Measurements from ENCODE around the gene ZNF408.

Gene ZNF408

DNA sequence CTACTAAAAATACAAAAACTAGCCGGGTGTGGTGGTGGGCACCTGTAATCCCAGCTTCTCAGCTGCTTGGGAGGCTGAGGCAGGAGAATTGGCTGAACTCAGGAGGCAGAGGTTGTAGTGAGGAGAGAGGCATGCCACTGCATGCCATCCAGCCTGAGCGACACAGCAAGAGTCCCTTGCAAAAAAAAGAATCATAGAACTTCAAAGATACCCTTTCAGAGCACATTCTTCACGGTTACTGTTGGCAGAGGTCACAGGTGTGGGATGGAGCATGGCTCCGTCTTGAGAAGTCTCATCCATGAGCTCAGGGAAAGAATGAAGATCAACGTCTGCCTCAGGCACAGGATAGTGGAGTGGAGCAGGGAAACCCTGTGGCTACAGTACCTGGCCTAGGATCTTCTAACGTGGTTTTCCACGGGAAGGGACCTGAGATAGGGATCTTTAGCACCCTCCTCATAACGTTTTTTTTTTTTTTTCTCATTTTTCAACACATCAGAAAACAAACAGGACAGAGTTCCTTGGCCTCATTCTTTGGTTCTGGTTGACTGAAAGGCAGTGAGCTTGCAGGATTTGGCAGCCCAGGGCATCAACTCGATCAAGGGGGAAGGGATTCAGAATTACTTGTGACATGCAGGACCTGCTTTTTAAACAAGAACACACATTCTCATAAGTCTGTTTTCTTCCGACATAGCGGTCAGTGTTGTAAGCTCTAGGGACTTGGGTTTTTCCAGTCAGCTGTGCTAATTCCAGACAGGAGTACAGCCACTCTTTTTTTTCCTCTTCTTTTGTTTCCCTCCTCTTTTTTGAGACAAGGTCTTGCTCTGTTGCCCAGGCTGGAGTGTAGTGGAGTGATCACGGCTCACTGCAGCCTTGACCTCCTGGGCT, 41.0 kb downstream of the ZNF408 start:
- no peak overlapping the region for H3K9ac ChIP-seq (ENCODE audit: low read depth, low read length)
- no peak overlapping the region for H2AFZ ChIP-seq (ENCODE audit: low read depth, low read length)
- H3K36me3 ChIP-seq (ENCODE audit: insufficient read depth, low read length) = peaks cover 59% of the 10 kb centered on the region
- H3K79me2 ChIP-seq (ENCODE audit: insufficient read depth, low read length) = no peaks in the 10 kb centered on the region
- no peaks in the 10 kb centered on the region for H3K27me3 ChIP-seq (ENCODE audit: insufficient read depth, low read length, poor library complexity)
- no peaks in the 10 kb centered on the region for H3K4me1 ChIP-seq (ENCODE audit: insufficient read depth, low read length)
- DNase-seq (no peak), ATAC-seq (ENCODE audit: insufficient read depth, low read depth) (no peak)
- no peaks in the 10 kb centered on the region for H3K9me3 ChIP-seq (ENCODE audit: insufficient read depth, low read length, severe bottlenecking)
- no peak overlapping the region for H3K27ac ChIP-seq (ENCODE audit: low read length)
- H4K20me1 ChIP-seq (ENCODE audit: insufficient read depth, low read length) = no peaks in the 10 kb centered on the region
- no peak overlapping the region for H3K4me3 ChIP-seq (ENCODE audit: low read depth in 1 of 2, low read length in 2 of 2)
- TF ChIP-seq EZH2 (IDR thresholded peaks at IDR 0.05; ENCODE audit: borderline replicate concordance, low read depth, low read length, severe bottlenecking) = no peak
- TF ChIP-seq, protein P1, sequence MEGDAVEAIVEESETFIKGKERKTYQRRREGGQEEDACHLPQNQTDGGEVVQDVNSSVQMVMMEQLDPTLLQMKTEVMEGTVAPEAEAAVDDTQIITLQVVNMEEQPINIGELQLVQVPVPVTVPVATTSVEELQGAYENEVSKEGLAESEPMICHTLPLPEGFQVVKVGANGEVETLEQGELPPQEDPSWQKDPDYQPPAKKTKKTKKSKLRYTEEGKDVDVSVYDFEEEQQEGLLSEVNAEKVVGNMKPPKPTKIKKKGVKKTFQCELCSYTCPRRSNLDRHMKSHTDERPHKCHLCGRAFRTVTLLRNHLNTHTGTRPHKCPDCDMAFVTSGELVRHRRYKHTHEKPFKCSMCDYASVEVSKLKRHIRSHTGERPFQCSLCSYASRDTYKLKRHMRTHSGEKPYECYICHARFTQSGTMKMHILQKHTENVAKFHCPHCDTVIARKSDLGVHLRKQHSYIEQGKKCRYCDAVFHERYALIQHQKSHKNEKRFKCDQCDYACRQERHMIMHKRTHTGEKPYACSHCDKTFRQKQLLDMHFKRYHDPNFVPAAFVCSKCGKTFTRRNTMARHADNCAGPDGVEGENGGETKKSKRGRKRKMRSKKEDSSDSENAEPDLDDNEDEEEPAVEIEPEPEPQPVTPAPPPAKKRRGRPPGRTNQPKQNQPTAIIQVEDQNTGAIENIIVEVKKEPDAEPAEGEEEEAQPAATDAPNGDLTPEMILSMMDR (IDR thresholded peaks at IDR 0.05; ENCODE audit: borderline replicate concordance, extremely low read depth, low read length, poor library complexity, severe bottlenecking) = no peak
- no peak overlapping the region for H3K4me2 ChIP-seq (ENCODE audit: insufficient read depth, low read length)

DNA sequence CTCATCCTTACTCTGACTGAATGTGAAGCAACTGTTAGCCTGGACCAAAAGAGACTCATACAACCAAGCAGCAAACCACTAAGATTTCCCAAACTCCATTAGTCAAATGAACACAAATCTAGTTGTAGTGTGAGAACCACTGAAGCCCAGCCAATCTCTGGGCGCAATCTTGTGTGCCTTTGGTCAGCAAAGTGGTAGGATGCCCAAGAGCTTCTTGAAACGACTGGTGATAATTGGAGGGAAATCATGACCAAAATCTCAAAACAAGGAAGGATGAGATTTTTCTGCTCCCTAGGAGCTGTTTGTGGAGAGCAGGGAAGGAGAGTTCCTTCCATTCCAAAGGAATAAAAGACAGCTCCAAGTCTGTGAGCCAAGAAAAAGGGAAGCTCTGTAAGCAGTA, 42.2 kb downstream of the ZNF408 start:
- no peaks in the 10 kb centered on the region for H3K9me3 ChIP-seq (ENCODE audit: insufficient read depth, low read length, severe bottlenecking)
- H2AFZ ChIP-seq (ENCODE audit: low read depth, low read length) = no peak overlapping the region
- no peaks in the 10 kb centered on the region for H4K20me1 ChIP-seq (ENCODE audit: insufficient read depth, low read length)
- H3K4me1 ChIP-seq (ENCODE audit: insufficient read depth, low read length) = no peaks in the 10 kb centered on the region
- H3K27ac ChIP-seq (ENCODE audit: low read length) = no peak overlapping the region
- TF ChIP-seq, protein P1 (IDR thresholded peaks at IDR 0.05; ENCODE audit: borderline replicate concordance, extremely low read depth, low read length, poor library complexity, severe bottlenecking) = no peak
- no peak for TF ChIP-seq EZH2 (IDR thresholded peaks at IDR 0.05; ENCODE audit: borderline replicate concordance, low read depth, low read length, severe bottlenecking)
- ATAC-seq (ENCODE audit: insufficient read depth, low read depth) (no peak), DNase-seq (no peak)
- no peak overlapping the region for H3K9ac ChIP-seq (ENCODE audit: low read depth, low read length)
- H3K4me2 ChIP-seq (ENCODE audit: insufficient read depth, low read length) = no peak overlapping the region
- H3K36me3 ChIP-seq (ENCODE audit: insufficient read depth, low read length) = peaks cover 71% of the 10 kb centered on the region
- H3K79me2 ChIP-seq (ENCODE audit: insufficient read depth, low read length) = no peaks in the 10 kb centered on the region
- H3K4me3 ChIP-seq (ENCODE audit: low read depth in 1 of 2, low read length in 2 of 2) = no peak overlapping the region
- no peaks in the 10 kb centered on the region for H3K27me3 ChIP-seq (ENCODE audit: insufficient read depth, low read length, poor library complexity)

DNA sequence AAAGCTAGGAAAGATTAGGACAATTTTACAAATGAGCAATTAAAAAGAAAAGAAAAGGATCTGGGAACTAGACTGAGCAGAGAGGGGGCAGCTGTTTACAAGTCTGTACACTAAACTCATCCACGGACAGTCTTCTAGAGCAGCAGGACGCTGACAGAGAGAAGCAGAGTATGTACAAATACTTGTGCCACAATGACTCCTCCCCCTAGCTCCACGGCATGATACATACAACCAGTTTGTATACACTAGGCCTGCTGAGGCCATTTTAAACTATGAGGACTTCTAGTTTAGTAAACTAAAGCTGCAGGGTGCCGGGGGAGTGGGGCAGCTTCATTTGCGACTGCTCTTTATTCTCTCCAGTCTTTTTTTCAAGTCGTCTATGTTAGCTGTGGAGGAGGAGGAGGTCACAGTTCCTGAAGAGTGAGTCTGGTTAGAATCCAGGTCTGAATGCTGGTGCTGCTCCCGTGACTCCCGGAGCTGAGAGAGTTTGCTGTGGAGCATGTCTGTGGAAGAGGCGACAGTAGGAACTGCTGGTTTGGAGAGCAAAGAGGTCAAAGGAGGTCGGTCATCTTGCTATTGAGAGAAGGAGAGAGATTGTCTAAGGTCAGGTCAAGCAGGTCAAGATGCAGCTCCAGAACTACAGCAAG, 43.0 kb downstream of the ZNF408 start:
- Histone ChIP-seq H3K4me2 (ENCODE audit: insufficient read depth, low read length) (no peak overlapping the region), H3K36me3 (ENCODE audit: insufficient read depth, low read length) (peaks cover 77% of the 10 kb centered on the region), H3K27me3 (ENCODE audit: insufficient read depth, low read length, poor library complexity) (no peaks in the 10 kb centered on the region), H3K9ac (ENCODE audit: low read depth, low read length) (no peak overlapping the region), H3K9me3 (ENCODE audit: insufficient read depth, low read length, severe bottlenecking) (no peaks in the 10 kb centered on the region), H2AFZ (ENCODE audit: low read depth, low read length) (no peak overlapping the region), H3K4me3 (ENCODE audit: low read depth in 1 of 2, low read length in 2 of 2) (no peak overlapping the region), H4K20me1 (ENCODE audit: insufficient read depth, low read length) (no peaks in the 10 kb centered on the region), H3K79me2 (ENCODE audit: insufficient read depth, low read length) (no peaks in the 10 kb centered on the region), H3K4me1 (ENCODE audit: insufficient read depth, low read length) (no peaks in the 10 kb centered on the region), H3K27ac (ENCODE audit: low read length) (no peak overlapping the region)
- TF ChIP-seq EZH2 (IDR thresholded peaks at IDR 0.05; ENCODE audit: borderline replicate concordance, low read depth, low read length, severe bottlenecking) = no peak
- TF ChIP-seq, protein P1 (IDR thresholded peaks at IDR 0.05; ENCODE audit: borderline replicate concordance, extremely low read depth, low read length, poor library complexity, severe bottlenecking) = no peak
- ATAC-seq (ENCODE audit: insufficient read depth, low read depth) (no peak), DNase-seq (no peak)

Measured in DND-41 (cell line).